ENCODE data around the gene MAEA. TPM values are rescaled to one million over a fixed set of nuclear protein-coding genes. Genes with fewer than 3 reads are reported as not detected.

Gene MAEA
- total and polyA plus RNA-seq, 9 of the 15 experiments (the other 6 are each of a cell fraction or from before 2014, with no cell fraction given), result 2.1 to 86.5 (median 45.0) TPM

- H3K4me1 ChIP-seq (replicated peaks in 1 of 2; ENCODE audit: control insufficient read depth in 2 of 2, insufficient read depth in 2 of 2, low read length in 2 of 2), result peaks cover 0 to 21% of the 10 kb centered on the region in 2 experiments; a peak in 2 of 5 replicates
- no peak for FAIRE-seq
- no peaks in the 10 kb centered on the region; the same call in 2 of the 3 replicates for H3K36me3 ChIP-seq (ENCODE audit: control insufficient read depth, insufficient read depth, low read length)
- no peak overlapping the region for H2AFZ ChIP-seq (ENCODE audit: low read depth, low read length)
- ChIA-PET POLR2A (interaction anchor here (0.6 to 1.4 kb wide), 3 partner anchors 13 to 857 kb away, joined by 3 to 4 read pairs (median 3); no protein-coding TSS in a partner anchor), CTCF (ENCODE audit: low intra/inter-chr PET ratio) (no interaction called here)
- DNase-seq (ENCODE audit: extremely low read depth in 1 of 4, low spot score in 3 of 4), result no peak
- in situ Hi-C loops (cut with MboI), result no loop called here
- BruUV-seq (replicated peaks), result no TSS peak
- no peak overlapping the region for H3K4me3 ChIP-seq
- no peak overlapping the region for H3K27ac ChIP-seq (ENCODE audit: extremely low read depth, low read depth, low read length)
- H3K9ac ChIP-seq (ENCODE audit: insufficient read depth in 1 of 2, low read depth in 2 of 2, low read length in 2 of 2), result no peak overlapping the region; a peak in 1 of 4 replicates
- H3K4me2 ChIP-seq (ENCODE audit: insufficient read depth, low read length), result no peak overlapping the region
- H3K9me3 ChIP-seq (replicated peaks; ENCODE audit: control insufficient read depth, insufficient read depth, low read depth, low read length), result no peaks in the 10 kb centered on the region
- no peaks in the 10 kb centered on the region for H3K79me2 ChIP-seq (ENCODE audit: control insufficient read depth, insufficient read depth, low read length)
- no peaks in the 10 kb centered on the region for H3K27me3 ChIP-seq (ENCODE audit: control insufficient read depth in 2 of 2, insufficient read depth in 2 of 2, low read length in 2 of 2)
- ATAC-seq, result no peak
- intact Hi-C loops (cut with micrococcal nuclease), result no loop called here
- H4K20me1 ChIP-seq (replicated peaks; ENCODE audit: control insufficient read depth, insufficient read depth, low read length), result no peaks in the 10 kb centered on the region
- no peaks in the 10 kb centered on the region for H3K9me1 ChIP-seq (ENCODE audit: control insufficient read depth, insufficient read depth, low read length)
- 83% methylated on average over 13 of the region's 17 CpGs for WGBS (ENCODE audit: insufficient coverage, low coverage, missing lambda C conversion rate)
- TF ChIP-seq CBX8 (IDR thresholded peaks at IDR 0.05; ENCODE audit: borderline replicate concordance, extremely low read depth, low read depth, low read length, poor library complexity, severe bottlenecking), result no peak
- no peak for TF ChIP-seq ELK3 (CRISPR knock-in tag; IDR thresholded peaks at IDR 0.05)
- TF ChIP-seq MTA3 (IDR thresholded peaks at IDR 0.05; ENCODE audit: borderline replicate concordance), result no peak
- TF ChIP-seq BRF1 (IDR thresholded peaks at IDR 0.05; ENCODE audit: borderline replicate concordance, extremely low read depth, insufficient read length), result no peak
- no peak for TF ChIP-seq TFE3 (CRISPR knock-in tag; IDR thresholded peaks at IDR 0.05)
- TF ChIP-seq ZNF140 (CRISPR knock-in tag; IDR thresholded peaks at IDR 0.05), result no peak
- no peak for TF ChIP-seq PHF20 (IDR thresholded peaks at IDR 0.05; ENCODE audit: partially characterized antibody)
- TF ChIP-seq ZNF224 (CRISPR knock-in tag; IDR thresholded peaks at IDR 0.05), result no peak
Measured at GRCh38 chr4:1375761-1376322, 86.2 kb downstream of the MAEA start.
